Neural crest cell (in vitro differentiated cells): ENCODE measurements around the gene SETD2. TPM values are rescaled to one million over a fixed set of nuclear protein-coding genes. Genes with fewer than 3 reads are reported as not detected.

ENCODE experiments used
- DNase-seq: peaks from one replicate; pipeline ENCODE4 v3.0.0; 2021; ENCODE audit warnings: low read depth, mixed read lengths, low spot score
- H3K27ac Mint-ChIP-seq: one replicate; pipeline ENCODE4 v1.8.0; 2021; ENCODE audit warnings: mild to moderate bottlenecking, mixed read lengths; ENCODE audit not compliant: unreplicated experiment
- H3K27me3 Mint-ChIP-seq: 2 replicates; pipeline ENCODE4 v1.8.0; 2021; ENCODE audit warnings: low read depth, mild to moderate bottlenecking, mixed read lengths
- H3K36me3 Mint-ChIP-seq: 2 replicates; pipeline ENCODE4 v1.8.0; 2021; ENCODE audit warnings: low read depth, mild to moderate bottlenecking, mixed read lengths
- H3K4me1 Mint-ChIP-seq: 2 replicates; pipeline ENCODE4 v1.8.0; 2021; ENCODE audit warnings: mixed read lengths
- H3K4me3 Mint-ChIP-seq: one replicate; pipeline ENCODE4 v1.8.0; 2021; ENCODE audit warnings: mild to moderate bottlenecking, mixed read lengths
- H3K9me3 Mint-ChIP-seq: 2 replicates; pipeline ENCODE4 v1.8.0; 2021; ENCODE audit warnings: mixed read lengths
- total RNA-seq: library from RNA; stranded (reverse); gene quantifications from 2 replicates; pipeline ENCODE4 v1.2.1, GENCODE V29; 2021
- TF ChIP-seq, protein P1 (sequence below): fragments of 200-600 bp; sonication (generic); conservative IDR thresholded peaks from 2 replicates; pipeline ENCODE4 v1.5.0; 2021; ENCODE audit warnings: antibody characterized with exemption, mild to moderate bottlenecking

SETD2 gene
- total RNA-seq, 1 donor from 2014 or later, result 52.7 TPM

- no peak for DNase-seq
- no peaks in the 10 kb centered on the region for H3K4me1 Mint-ChIP-seq
- no peaks in the 10 kb centered on the region for H3K9me3 Mint-ChIP-seq
- H3K27me3 Mint-ChIP-seq, result no peaks in the 10 kb centered on the region
- no peak overlapping the region for H3K4me3 Mint-ChIP-seq
- TF ChIP-seq, protein P1, sequence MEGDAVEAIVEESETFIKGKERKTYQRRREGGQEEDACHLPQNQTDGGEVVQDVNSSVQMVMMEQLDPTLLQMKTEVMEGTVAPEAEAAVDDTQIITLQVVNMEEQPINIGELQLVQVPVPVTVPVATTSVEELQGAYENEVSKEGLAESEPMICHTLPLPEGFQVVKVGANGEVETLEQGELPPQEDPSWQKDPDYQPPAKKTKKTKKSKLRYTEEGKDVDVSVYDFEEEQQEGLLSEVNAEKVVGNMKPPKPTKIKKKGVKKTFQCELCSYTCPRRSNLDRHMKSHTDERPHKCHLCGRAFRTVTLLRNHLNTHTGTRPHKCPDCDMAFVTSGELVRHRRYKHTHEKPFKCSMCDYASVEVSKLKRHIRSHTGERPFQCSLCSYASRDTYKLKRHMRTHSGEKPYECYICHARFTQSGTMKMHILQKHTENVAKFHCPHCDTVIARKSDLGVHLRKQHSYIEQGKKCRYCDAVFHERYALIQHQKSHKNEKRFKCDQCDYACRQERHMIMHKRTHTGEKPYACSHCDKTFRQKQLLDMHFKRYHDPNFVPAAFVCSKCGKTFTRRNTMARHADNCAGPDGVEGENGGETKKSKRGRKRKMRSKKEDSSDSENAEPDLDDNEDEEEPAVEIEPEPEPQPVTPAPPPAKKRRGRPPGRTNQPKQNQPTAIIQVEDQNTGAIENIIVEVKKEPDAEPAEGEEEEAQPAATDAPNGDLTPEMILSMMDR, result no peak
- no peak overlapping the region for H3K27ac Mint-ChIP-seq
- no peaks in the 10 kb centered on the region for H3K36me3 Mint-ChIP-seq
Measured at GRCh38 chr3:46994801-46995731, 168.8 kb downstream of the SETD2 start.

GRCh38 chr3:46993986-46994385 lies 169.9 kb downstream of the SETD2 start:
- no peak overlapping the region for H3K4me3 Mint-ChIP-seq
- DNase-seq, result no peak
- H3K4me1 Mint-ChIP-seq, result no peaks in the 10 kb centered on the region

GRCh38 chr3:46993292-46993691 lies 170.6 kb downstream of the SETD2 start:
- Mint-ChIP-seq H3K9me3 (no peaks in the 10 kb centered on the region), H3K36me3 (no peaks in the 10 kb centered on the region), H3K4me3 (no peak overlapping the region), H3K4me1 (no peaks in the 10 kb centered on the region), H3K27me3 (no peaks in the 10 kb centered on the region), H3K27ac (no peak overlapping the region)
- no peak for DNase-seq
- TF ChIP-seq, protein P1, result no peak

More at GRCh38 chr3:46993986-46994385, 169.9 kb downstream of the SETD2 start:
- Mint-ChIP-seq H3K9me3 (no peaks in the 10 kb centered on the region), H3K27me3 (no peaks in the 10 kb centered on the region), H3K36me3 (no peaks in the 10 kb centered on the region), H3K27ac (no peak overlapping the region)
- TF ChIP-seq, protein P1, result no peak

- H3K36me3 Mint-ChIP-seq, result no peaks in the 10 kb centered on the region
- no peak overlapping the region for H3K4me3 Mint-ChIP-seq
- no peaks in the 10 kb centered on the region for H3K9me3 Mint-ChIP-seq
- DNase-seq, result no peak
- H3K4me1 Mint-ChIP-seq, result no peaks in the 10 kb centered on the region
- H3K27me3 Mint-ChIP-seq, result no peaks in the 10 kb centered on the region
- no peak overlapping the region for H3K27ac Mint-ChIP-seq
- TF ChIP-seq, protein P1, result no peak
Measured at GRCh38 chr3:46992231-46992630, 171.7 kb downstream of the SETD2 start.

DNA sequence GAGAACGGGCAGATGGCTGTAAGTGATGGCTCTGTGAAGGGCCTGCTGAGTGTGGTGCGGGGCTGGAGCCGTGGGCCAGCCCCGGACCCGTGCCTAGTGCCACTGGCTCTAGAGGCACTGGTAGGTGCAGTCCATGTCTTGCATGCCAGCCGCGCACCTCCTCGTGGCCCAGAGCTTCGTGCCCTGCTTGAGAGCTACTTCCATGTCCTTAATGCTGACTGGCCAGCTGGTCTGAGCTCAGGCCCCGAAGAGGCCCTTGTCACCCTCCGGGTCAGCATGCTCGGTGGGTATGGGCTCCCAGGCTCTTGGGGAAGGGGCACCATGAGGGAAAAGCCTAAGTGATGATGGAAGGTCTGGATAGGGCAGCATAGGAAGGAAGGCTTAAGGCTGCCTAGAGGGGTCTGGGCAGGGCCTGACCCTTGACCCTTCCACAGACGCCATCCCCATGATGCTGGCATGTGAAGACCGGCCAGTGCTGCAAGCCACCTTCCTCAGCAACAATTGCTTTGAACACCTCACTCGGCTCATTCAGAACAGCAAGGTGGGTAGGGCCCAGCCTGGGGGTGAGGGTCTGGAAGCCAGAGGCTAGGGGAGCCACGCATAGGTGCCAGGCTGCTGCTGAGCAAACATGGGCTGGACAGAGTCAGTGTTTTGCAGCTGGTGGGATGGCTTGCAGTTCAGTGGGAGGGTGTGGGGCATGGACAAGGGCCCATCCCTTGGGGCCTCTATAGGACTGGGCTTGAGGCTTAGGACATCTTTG lies 172.3 kb downstream of the SETD2 start:
- TF ChIP-seq, protein P1, result no peak
- H3K27ac Mint-ChIP-seq, result no peak overlapping the region
- H3K4me3 Mint-ChIP-seq, result no peak overlapping the region

More for the DNA sequence above, 172.3 kb downstream of the SETD2 start:
- no peak for DNase-seq
- no peaks in the 10 kb centered on the region for H3K9me3 Mint-ChIP-seq
- H3K4me1 Mint-ChIP-seq, result no peaks in the 10 kb centered on the region
- H3K36me3 Mint-ChIP-seq, result no peaks in the 10 kb centered on the region
- H3K27me3 Mint-ChIP-seq, result no peaks in the 10 kb centered on the region
